HL-60 (cell line): ENCODE data around the gene EPHA6.

ENCODE experiments used
- DNase-seq, 2 experiments: peaks; one replicate each; pipeline ENCODE4 v3.0.0-alpha.2; 2010 to 2020; ENCODE audit warnings: low read depth in 1 of 2, low spot score in 1 of 2
- H3K27ac ChIP-seq: fragments of 250-450 bp; sonication (Bioruptor Pico); replicated peaks from 2 replicates; pipeline ENCODE4 v1.5.1; 2020; ENCODE audit warnings: mild to moderate bottlenecking, moderate library complexity
- H3K27me3 ChIP-seq: fragments of 250-450 bp; sonication (Bioruptor Pico); 2 replicates; pipeline ENCODE4 v1.5.1; 2021; ENCODE audit warnings: mild to moderate bottlenecking, moderate library complexity; ENCODE audit not compliant: insufficient read depth, poor library complexity, severe bottlenecking
- H3K4me3 ChIP-seq: replicated peaks from 2 replicates; pipeline ENCODE4 v1.5.1; 2011; ENCODE audit warnings: mild to moderate bottlenecking, control low read depth, low read length; ENCODE audit not compliant: insufficient read depth
- CTCF ChIP-seq: IDR thresholded peaks from one replicate; pipeline ENCODE4 v1.5.1; 2011; ENCODE audit warnings: low read length, control low read depth, inconsistent platforms; ENCODE audit not compliant: insufficient read depth
- GABPA ChIP-seq: IDR thresholded peaks from 2 replicates; pipeline ENCODE4 v1.6.1; 2012; ENCODE audit warnings: low read depth
- POLR2AphosphoS5 ChIP-seq: IDR thresholded peaks from 2 replicates; pipeline ENCODE4 v1.6.1; 2012; ENCODE audit warnings: low read depth
- SPI1 ChIP-seq: IDR thresholded peaks from 2 replicates; pipeline ENCODE4 v1.6.1; 2012; ENCODE audit warnings: low read depth, mild to moderate bottlenecking, borderline replicate concordance
- TF ChIP-seq, protein P1 (sequence below): IDR thresholded peaks from 2 replicates; pipeline ENCODE4 v1.6.1; 2012; ENCODE audit warnings: low read depth; ENCODE audit not compliant: insufficient replicate concordance

The EPHA6 gene

GRCh38 chr3:97744289-97744688, 929.9 kb downstream of the EPHA6 start:
- H3K4me3 ChIP-seq, result no peak overlapping the region
- no peak for TF ChIP-seq SPI1
- TF ChIP-seq, protein P1, sequence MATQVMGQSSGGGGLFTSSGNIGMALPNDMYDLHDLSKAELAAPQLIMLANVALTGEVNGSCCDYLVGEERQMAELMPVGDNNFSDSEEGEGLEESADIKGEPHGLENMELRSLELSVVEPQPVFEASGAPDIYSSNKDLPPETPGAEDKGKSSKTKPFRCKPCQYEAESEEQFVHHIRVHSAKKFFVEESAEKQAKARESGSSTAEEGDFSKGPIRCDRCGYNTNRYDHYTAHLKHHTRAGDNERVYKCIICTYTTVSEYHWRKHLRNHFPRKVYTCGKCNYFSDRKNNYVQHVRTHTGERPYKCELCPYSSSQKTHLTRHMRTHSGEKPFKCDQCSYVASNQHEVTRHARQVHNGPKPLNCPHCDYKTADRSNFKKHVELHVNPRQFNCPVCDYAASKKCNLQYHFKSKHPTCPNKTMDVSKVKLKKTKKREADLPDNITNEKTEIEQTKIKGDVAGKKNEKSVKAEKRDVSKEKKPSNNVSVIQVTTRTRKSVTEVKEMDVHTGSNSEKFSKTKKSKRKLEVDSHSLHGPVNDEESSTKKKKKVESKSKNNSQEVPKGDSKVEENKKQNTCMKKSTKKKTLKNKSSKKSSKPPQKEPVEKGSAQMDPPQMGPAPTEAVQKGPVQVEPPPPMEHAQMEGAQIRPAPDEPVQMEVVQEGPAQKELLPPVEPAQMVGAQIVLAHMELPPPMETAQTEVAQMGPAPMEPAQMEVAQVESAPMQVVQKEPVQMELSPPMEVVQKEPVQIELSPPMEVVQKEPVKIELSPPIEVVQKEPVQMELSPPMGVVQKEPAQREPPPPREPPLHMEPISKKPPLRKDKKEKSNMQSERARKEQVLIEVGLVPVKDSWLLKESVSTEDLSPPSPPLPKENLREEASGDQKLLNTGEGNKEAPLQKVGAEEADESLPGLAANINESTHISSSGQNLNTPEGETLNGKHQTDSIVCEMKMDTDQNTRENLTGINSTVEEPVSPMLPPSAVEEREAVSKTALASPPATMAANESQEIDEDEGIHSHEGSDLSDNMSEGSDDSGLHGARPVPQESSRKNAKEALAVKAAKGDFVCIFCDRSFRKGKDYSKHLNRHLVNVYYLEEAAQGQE, result no peak
- TF ChIP-seq POLR2AphosphoS5, result no peak
- TF ChIP-seq CTCF, result no peak
- no peak for TF ChIP-seq GABPA
- no peak for DNase-seq
- no peaks in the 10 kb centered on the region for H3K27me3 ChIP-seq
- no peak overlapping the region for H3K27ac ChIP-seq

- no peak for TF ChIP-seq SPI1
- no peak for TF ChIP-seq POLR2AphosphoS5
- no peaks in the 10 kb centered on the region for H3K27me3 ChIP-seq
- peak overlapping the region; percentile 91 for H3K4me3 ChIP-seq
- no peak for DNase-seq
- H3K27ac ChIP-seq, result peak overlapping the region; percentile 62
These were observed 949.4 kb downstream of the EPHA6 start for GRCh38 chr3:97763586-97764406.

- Histone ChIP-seq H3K4me3 (peak within 1 kb of the TSS; percentile 91), H3K27ac (peak within 1 kb of the TSS; percentile 62), H3K27me3 (no peaks in the 10 kb centered on the region)
- TF ChIP-seq POLR2AphosphoS5 (peak; percentile 52), GABPA (peak; percentile 65), CTCF (no peak)
- TF ChIP-seq, protein P1, result no peak
- peak; percentile 66 to 81 for DNase-seq
These were observed 950.2 kb downstream of the EPHA6 start, which contains the start of gene ARL6 for GRCh38 chr3:97764407-97765238. TSS of gene ARL6 (plus strand) at chr3:97764758. CDS start at chr3:97768108, 3,350 bp downstream.

- Histone ChIP-seq H3K27ac (no peak overlapping the region; the same call in 1 of the 2 replicates), H3K4me3 (peak overlapping the region; percentile 91), H3K27me3 (no peaks in the 10 kb centered on the region)
- no peak for DNase-seq
- TF ChIP-seq, protein P1, result no peak
- TF ChIP-seq CTCF, result no peak
- no peak for TF ChIP-seq POLR2AphosphoS5
- no peak for TF ChIP-seq GABPA
- no peak for TF ChIP-seq SPI1
These were observed 950.9 kb downstream of the EPHA6 start for GRCh38 chr3:97765336-97765735.
